Hepatocyte (in vitro differentiated cells): Measurements from ENCODE around the gene ARL8B. TPM values are rescaled to one million over a fixed set of nuclear protein-coding genes. Genes with fewer than 3 reads are reported as not detected.

Experiments used
- DNase-seq: peaks from one replicate; pipeline ENCODE4 v3.0.0-alpha.2; 2016; ENCODE audit warnings: low spot score
- H2AFZ ChIP-seq: fragments of 200-600 bp; sonication (generic); 2 replicates; pipeline ENCODE4 v1.6.0; 2016; ENCODE audit warnings: antibody characterized with exemption, mild to moderate bottlenecking
- H3K27ac ChIP-seq: fragments of 200-600 bp; sonication (generic); 2 replicates; pipeline ENCODE4 v1.5.1; 2016; ENCODE audit warnings: mild to moderate bottlenecking
- H3K27me3 ChIP-seq: fragments of 200-600 bp; sonication (generic); 2 replicates; pipeline ENCODE4 v1.6.1; 2016
- H3K36me3 ChIP-seq: fragments of 200-600 bp; sonication (generic); replicated peaks from 2 replicates; pipeline ENCODE4 v1.5.1; 2016; ENCODE audit warnings: low read depth; ENCODE audit not compliant: insufficient read depth
- H3K4me1 ChIP-seq: fragments of 200-600 bp; sonication (generic); 2 replicates; pipeline ENCODE4 v1.5.1; 2016; ENCODE audit warnings: mild to moderate bottlenecking, moderate library complexity; ENCODE audit not compliant: insufficient read depth
- H3K4me2 ChIP-seq: fragments of 200-600 bp; sonication (generic); 2 replicates; pipeline ENCODE4 v1.6.0; 2016
- H3K4me3 ChIP-seq: fragments of 200-600 bp; sonication (generic); 2 replicates; pipeline ENCODE4 v1.5.1; 2016; ENCODE audit warnings: mild to moderate bottlenecking
- H3K79me2 ChIP-seq: fragments of 200-600 bp; sonication (generic); 2 replicates; pipeline ENCODE4 v1.6.0; 2017; ENCODE audit warnings: mild to moderate bottlenecking
- H3K9me2 ChIP-seq: fragments of 200-600 bp; sonication (generic); replicated peaks from 2 replicates; pipeline ENCODE4 v1.6.0; 2017; ENCODE audit warnings: mild to moderate bottlenecking; ENCODE audit not compliant: insufficient read depth
- H3K9me3 ChIP-seq: fragments of 200-600 bp; sonication (generic); 2 replicates; pipeline ENCODE4 v1.5.1; 2016; ENCODE audit warnings: low read depth, mild to moderate bottlenecking
- H4K20me1 ChIP-seq: fragments of 200-600 bp; sonication (generic); 2 replicates; pipeline ENCODE4 v1.6.0; 2016; ENCODE audit warnings: mild to moderate bottlenecking; ENCODE audit not compliant: insufficient read depth, poor library complexity, severe bottlenecking
- EZH2 ChIP-seq: fragments of 200-600 bp; sonication (generic); IDR thresholded peaks from 2 replicates; pipeline ENCODE4 v1.6.1; 2016; ENCODE audit warnings: antibody characterized with exemption, mild to moderate bottlenecking, borderline replicate concordance
- EZH2phosphoT487 ChIP-seq: fragments of 200-600 bp; sonication (generic); IDR thresholded peaks from one replicate; pipeline ENCODE4 v1.6.1; 2018; ENCODE audit warnings: antibody characterized with exemption, mild to moderate bottlenecking, low read depth, moderate library complexity; ENCODE audit not compliant: unreplicated experiment, severe bottlenecking
- WGBS: methylation state at CpG from one replicate; pipeline ENCODE4 v1.1.6; 2016; ENCODE audit warnings: low lambda C conversion rate; ENCODE audit errors: missing lambda C conversion rate; 5-methylcytosine and 5-hydroxymethylcytosine counted together
- polyA plus RNA-seq: library from polyadenylated mRNA; unstranded; fragments of >200 nt; fragmentation: Nextera tagmentation; extraction: Ambion mirVana; gene quantifications from 2 replicates; pipeline ENCODE4 v1.2.1, GENCODE V29; 2016
- total RNA-seq: library from RNA; depleted of rRNA; stranded (reverse); fragments of >200 nt; gene quantifications from 2 replicates; pipeline ENCODE4 v1.2.3, GENCODE V29; 2014
- TF ChIP-seq, protein P1 (sequence below): fragments of 200-600 bp; sonication (generic); IDR thresholded peaks from 2 replicates; pipeline ENCODE4 v1.5.1; 2016; ENCODE audit warnings: antibody characterized with exemption, mild to moderate bottlenecking; ENCODE audit not compliant: poor library complexity

The ARL8B gene
- total and polyA plus RNA-seq, 2 experiments from 2014 or later, result 58.1 to 94.4 TPM

DNA sequence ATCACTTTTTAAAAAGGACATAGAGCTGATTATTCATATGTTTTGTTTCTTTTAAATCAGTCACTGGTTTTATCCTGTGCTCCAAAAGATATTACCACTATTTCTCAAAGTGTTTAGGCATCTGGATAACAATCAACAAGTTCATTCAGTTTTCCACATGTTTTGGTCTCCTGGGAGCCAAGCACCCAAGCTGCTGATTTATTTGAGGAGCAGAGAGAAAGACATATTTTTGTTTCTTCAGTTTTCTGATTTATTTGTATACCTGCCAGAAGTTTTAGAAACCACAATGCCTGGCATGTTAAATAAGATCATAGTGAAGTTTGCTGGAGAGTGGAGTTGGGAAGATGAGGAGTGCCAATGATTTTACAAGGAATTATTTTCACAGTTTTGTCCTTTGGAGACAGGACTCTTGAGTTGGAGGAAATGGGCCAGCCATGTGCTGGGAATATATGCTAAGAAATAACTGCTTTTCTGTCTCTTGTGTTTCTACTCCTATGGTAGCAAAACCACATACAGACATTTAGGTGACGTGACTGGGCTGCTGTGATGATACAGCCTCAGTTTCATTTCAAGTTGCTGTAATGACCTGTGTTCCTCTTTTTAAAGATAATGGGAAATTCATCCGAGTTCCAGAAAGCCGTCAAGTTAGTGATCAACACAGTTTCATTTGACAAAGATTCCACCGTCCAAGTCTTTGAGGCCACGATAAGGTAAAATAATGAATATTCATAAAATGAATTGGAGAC lies 77.1 kb downstream of the ARL8B start:
- no peaks in the 10 kb centered on the region for H4K20me1 ChIP-seq
- H3K4me3 ChIP-seq, result no peak overlapping the region
- no peak overlapping the region for H3K4me2 ChIP-seq
- TF ChIP-seq EZH2 (no peak), EZH2phosphoT487 (no peak)
- TF ChIP-seq, protein P1, sequence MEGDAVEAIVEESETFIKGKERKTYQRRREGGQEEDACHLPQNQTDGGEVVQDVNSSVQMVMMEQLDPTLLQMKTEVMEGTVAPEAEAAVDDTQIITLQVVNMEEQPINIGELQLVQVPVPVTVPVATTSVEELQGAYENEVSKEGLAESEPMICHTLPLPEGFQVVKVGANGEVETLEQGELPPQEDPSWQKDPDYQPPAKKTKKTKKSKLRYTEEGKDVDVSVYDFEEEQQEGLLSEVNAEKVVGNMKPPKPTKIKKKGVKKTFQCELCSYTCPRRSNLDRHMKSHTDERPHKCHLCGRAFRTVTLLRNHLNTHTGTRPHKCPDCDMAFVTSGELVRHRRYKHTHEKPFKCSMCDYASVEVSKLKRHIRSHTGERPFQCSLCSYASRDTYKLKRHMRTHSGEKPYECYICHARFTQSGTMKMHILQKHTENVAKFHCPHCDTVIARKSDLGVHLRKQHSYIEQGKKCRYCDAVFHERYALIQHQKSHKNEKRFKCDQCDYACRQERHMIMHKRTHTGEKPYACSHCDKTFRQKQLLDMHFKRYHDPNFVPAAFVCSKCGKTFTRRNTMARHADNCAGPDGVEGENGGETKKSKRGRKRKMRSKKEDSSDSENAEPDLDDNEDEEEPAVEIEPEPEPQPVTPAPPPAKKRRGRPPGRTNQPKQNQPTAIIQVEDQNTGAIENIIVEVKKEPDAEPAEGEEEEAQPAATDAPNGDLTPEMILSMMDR, result no peak
- H3K36me3 ChIP-seq, result no peaks in the 10 kb centered on the region
- no peaks in the 10 kb centered on the region for H3K27me3 ChIP-seq
- H3K4me1 ChIP-seq, result peaks cover 24% of the 10 kb centered on the region
- WGBS, result 79% methylated on average over 5 of the region's 5 CpGs
- H3K27ac ChIP-seq, result no peak overlapping the region
- no peaks in the 10 kb centered on the region for H3K9me3 ChIP-seq
- no peaks in the 10 kb centered on the region for H3K9me2 ChIP-seq
- peaks cover 53% of the 10 kb centered on the region for H3K79me2 ChIP-seq
- H2AFZ ChIP-seq, result no peak overlapping the region
- DNase-seq, result no peak

DNA sequence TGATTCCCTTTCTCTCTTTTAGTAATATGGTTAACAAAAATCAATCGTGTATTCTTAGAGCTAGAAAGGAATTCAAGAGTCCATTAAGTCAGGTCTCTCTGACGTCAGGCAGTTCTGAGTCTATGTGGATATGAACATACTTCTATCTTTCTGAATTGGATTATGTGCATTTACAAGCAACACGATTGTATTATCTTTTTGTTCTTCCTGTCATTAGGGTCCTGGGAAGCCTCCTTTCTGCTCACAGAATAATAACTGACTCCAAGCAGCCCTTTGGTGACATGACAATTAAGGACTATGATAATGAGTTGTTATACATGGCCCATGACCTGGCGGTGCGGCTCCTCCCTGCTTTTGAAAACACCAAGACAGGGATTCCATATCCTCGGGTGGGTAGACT lies 79.4 kb downstream of the ARL8B start:
- Histone ChIP-seq H2AFZ (no peak overlapping the region), H3K27ac (no peak overlapping the region), H3K4me3 (no peak overlapping the region), H3K9me3 (no peaks in the 10 kb centered on the region), H3K27me3 (no peaks in the 10 kb centered on the region), H3K4me2 (no peak overlapping the region), H3K4me1 (peaks cover 9% of the 10 kb centered on the region), H3K9me2 (no peaks in the 10 kb centered on the region), H3K36me3 (peaks cover 6% of the 10 kb centered on the region), H3K79me2 (peaks cover 33% of the 10 kb centered on the region), H4K20me1 (no peaks in the 10 kb centered on the region)
- TF ChIP-seq EZH2 (no peak), EZH2phosphoT487 (no peak)
- TF ChIP-seq, protein P1, result no peak
- no peak for DNase-seq
- 89% methylated on average over 6 of the region's 6 CpGs for WGBS

DNA sequence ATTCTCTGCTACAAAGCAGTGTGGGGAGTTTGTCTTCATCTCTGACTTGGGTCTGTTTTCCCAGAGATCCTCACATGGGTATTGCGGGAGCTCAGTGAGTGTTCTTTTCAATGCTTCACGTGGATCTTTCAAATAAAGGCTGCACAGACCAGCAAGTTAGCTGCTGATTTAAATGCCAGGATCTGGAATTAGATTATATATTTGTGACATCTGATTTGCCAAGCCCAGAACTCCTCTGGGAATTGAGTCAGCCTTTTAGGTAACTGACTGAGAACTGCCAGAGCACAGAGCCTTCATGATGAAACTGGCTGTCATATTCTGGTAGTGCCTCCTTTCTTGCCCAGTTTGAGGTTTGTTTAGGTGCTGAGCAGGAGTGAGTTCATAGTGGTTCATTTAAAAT lies 80.1 kb downstream of the ARL8B start:
- WGBS, result 98% methylated on average over 2 of the region's 2 CpGs
- Histone ChIP-seq H3K4me3 (no peak overlapping the region), H3K9me2 (no peaks in the 10 kb centered on the region), H3K4me2 (no peak overlapping the region), H3K27me3 (no peaks in the 10 kb centered on the region), H3K36me3 (peaks cover 6% of the 10 kb centered on the region), H4K20me1 (no peaks in the 10 kb centered on the region), H3K9me3 (no peaks in the 10 kb centered on the region), H2AFZ (no peak overlapping the region), H3K27ac (no peak overlapping the region), H3K79me2 (peaks cover 30% of the 10 kb centered on the region), H3K4me1 (peaks cover 2% of the 10 kb centered on the region)
- TF ChIP-seq, protein P1, result no peak
- TF ChIP-seq EZH2, result no peak
- TF ChIP-seq EZH2phosphoT487, result no peak
- DNase-seq, result no peak
